H1 (cell line): ENCODE results near the gene GAS6. TPM values are rescaled to one million over a fixed set of nuclear protein-coding genes. Genes with fewer than 3 reads are reported as not detected.

ENCODE experiments used
- CTCF ChIA-PET: fragments of 300-600 bp; sonication (Branson Sonifier 250); formaldehyde crosslinking; loops from one replicate; lab custom pipeline; 2021; ENCODE audit not compliant: partially characterized antibody; lab: Charles Lee
- POLR2A ChIA-PET: fragments of 300-600 bp; sonication (Branson Sonifier 250); formaldehyde crosslinking; loops from one replicate; lab custom pipeline; 2021; ENCODE audit warnings: inconsistent platforms; ENCODE audit not compliant: partially characterized antibody; lab: Charles Lee
- DNase-seq, 2 experiments: peaks; one replicate each; pipeline versions ENCODE4 v3.0.0 to v3.0.0-alpha.2; 2010 to 2022; ENCODE audit warnings: low spot score in 2 of 2, low read depth in 1 of 2, mixed read lengths in 1 of 2
- FAIRE-seq: peaks from 2 replicates; lab custom pipeline; 2011; peaks lifted over from hg19 to GRCh38; lab: Jason Lieb, UNC
- H2AFZ ChIP-seq: 2 replicates; pipeline ENCODE4 v1.8.1; 2012; ENCODE audit warnings: low read length, inconsistent platforms
- H2AK5ac ChIP-seq: 2 replicates; pipeline ENCODE4 v1.6.1; 2013; ENCODE audit warnings: low read depth, low read length
- H2BK120ac ChIP-seq: replicated peaks from 2 replicates; pipeline ENCODE3; 2013; ENCODE audit warnings: low read depth, low read length, inconsistent platforms
- H2BK12ac ChIP-seq: 2 replicates; pipeline ENCODE4 v1.6.1; 2013; ENCODE audit warnings: low read depth, low read length
- H2BK15ac ChIP-seq: 2 replicates; pipeline ENCODE4 v1.6.1; 2013; ENCODE audit warnings: low read length
- H2BK20ac ChIP-seq: 2 replicates; pipeline ENCODE4 v1.6.1; 2013; ENCODE audit warnings: low read length
- H2BK5ac ChIP-seq: 2 replicates; pipeline ENCODE4 v1.6.1; 2013; ENCODE audit warnings: low read depth, low read length
- H3K14ac ChIP-seq: 2 replicates; pipeline ENCODE4 v1.6.1; 2013; ENCODE audit warnings: inconsistent platforms; ENCODE audit not compliant: insufficient read length
- H3K18ac ChIP-seq: 2 replicates; pipeline ENCODE4 v1.6.1; 2013; ENCODE audit warnings: low read length; ENCODE audit errors: extremely low read depth
- H3K23ac ChIP-seq: 2 replicates; pipeline ENCODE4 v1.6.1; 2013; ENCODE audit warnings: inconsistent platforms; ENCODE audit not compliant: insufficient read length
- H3K23me2 ChIP-seq: 2 replicates; pipeline ENCODE4 v1.6.1; 2013; ENCODE audit warnings: low read depth, low read length
- H3K27ac ChIP-seq: 2 replicates; pipeline ENCODE4 v1.6.1; 2011; ENCODE audit warnings: low read depth, low read length, inconsistent platforms
- H3K27me3 ChIP-seq, 4 experiments: replicated peaks in 1 of 4; 1 replicate in 1 of 4; 2 replicates in 3 of 4; pipeline versions ENCODE4 v1.6.1 to v1.8.1; 2011 to 2013; ENCODE audit warnings: low read length in 3 of 4, mild to moderate bottlenecking in 3 of 4, inconsistent platforms in 2 of 4, mixed read lengths in 2 of 4, moderate library complexity in 1 of 4; ENCODE audit not compliant: control insufficient read depth in 3 of 4, insufficient read depth in 3 of 4; ENCODE audit errors: extremely low read depth in 1 of 4
- H3K36me3 ChIP-seq, 4 experiments: 2 replicates each; pipeline versions ENCODE4 v1.6.1 to v1.8.1; 2011 to 2013; ENCODE audit warnings: mild to moderate bottlenecking in 4 of 4, low read length in 3 of 4, moderate library complexity in 2 of 4, control low read depth in 1 of 4, inconsistent platforms in 1 of 4; ENCODE audit not compliant: insufficient read depth in 4 of 4, control insufficient read depth in 2 of 4
- H3K4ac ChIP-seq: replicated peaks from 2 replicates; pipeline ENCODE3; 2013; ENCODE audit warnings: low read length, low read depth, mixed read lengths, inconsistent platforms; ENCODE audit not compliant: insufficient read length
- H3K4me1 ChIP-seq, 4 experiments: replicated peaks in 1 of 4; 1 replicate in 1 of 4; 2 replicates in 3 of 4; pipeline versions ENCODE4 v1.6.1 to v1.8.1; 2011 to 2013; ENCODE audit warnings: low read length in 3 of 4, inconsistent platforms in 2 of 4, mixed read lengths in 1 of 4; ENCODE audit not compliant: insufficient read depth in 4 of 4, control insufficient read depth in 3 of 4
- H3K4me2 ChIP-seq, 2 experiments: 2 replicates each; pipeline versions ENCODE4 v1.6.1 to v1.8.1; 2011 to 2013; ENCODE audit warnings: low read depth in 2 of 2, low read length in 2 of 2, control low read depth in 1 of 2, inconsistent platforms in 1 of 2, mild to moderate bottlenecking in 1 of 2; ENCODE audit not compliant: insufficient read depth in 1 of 2
- H3K4me3 ChIP-seq, 4 experiments: fragments of 200-600, 300-600 bp in 1 of 4; sonication (generic), shearing (Covaris generic), sonication (Bioruptor Twin) in 1 of 4; 2 replicates each; pipeline versions ENCODE4 v1.5.1 to v1.8.1; 2011 to 2016; ENCODE audit warnings: low read length in 4 of 4, low read depth in 3 of 4, control low read depth in 2 of 4, inconsistent platforms in 2 of 4, mild to moderate bottlenecking in 2 of 4, mixed read lengths in 1 of 4, moderate library complexity in 1 of 4; ENCODE audit not compliant: insufficient read depth in 2 of 4; ENCODE audit errors: extremely low read depth in 1 of 4
- H3K56ac ChIP-seq: replicated peaks from 2 replicates; pipeline ENCODE3; 2013; ENCODE audit warnings: low read depth, mild to moderate bottlenecking, mixed read lengths, low read length, inconsistent platforms; ENCODE audit not compliant: insufficient read length
- H3K79me1 ChIP-seq: 2 replicates; pipeline ENCODE4 v1.6.1; 2013; ENCODE audit warnings: low read depth, low read length, control low read depth
- H3K79me2 ChIP-seq, 2 experiments: 2 replicates each; pipeline versions ENCODE4 v1.6.1 to v1.8.1; 2012 to 2013; ENCODE audit warnings: low read length in 2 of 2, mild to moderate bottlenecking in 2 of 2, inconsistent platforms in 1 of 2; ENCODE audit not compliant: insufficient read depth in 2 of 2, control insufficient read depth in 1 of 2
- H3K9ac ChIP-seq, 4 experiments: replicated peaks in 1 of 4; 1 replicate in 1 of 4; 2 replicates in 3 of 4; pipeline versions ENCODE4 v1.6.1 to v1.8.1; 2011 to 2013; ENCODE audit warnings: low read depth in 3 of 4, low read length in 3 of 4, control low read depth in 2 of 4, mild to moderate bottlenecking in 2 of 4, moderate library complexity in 2 of 4, inconsistent platforms in 1 of 4; ENCODE audit errors: extremely low read depth in 1 of 4
- H3K9me3 ChIP-seq, 2 experiments: 2 replicates each; pipeline versions ENCODE4 v1.6.1 to v1.8.1; 2012 to 2013; ENCODE audit warnings: mild to moderate bottlenecking in 2 of 2, moderate library complexity in 2 of 2, control low read depth in 1 of 2, inconsistent platforms in 1 of 2, low read depth in 1 of 2, low read length in 1 of 2, mixed read lengths in 1 of 2; ENCODE audit not compliant: insufficient read depth in 2 of 2
- H4K20me1 ChIP-seq, 2 experiments: replicated peaks in 1 of 2; 2 replicates each; pipeline versions ENCODE3 to v1.8.1; 2011 to 2013; ENCODE audit warnings: inconsistent platforms in 2 of 2, low read length in 2 of 2, mild to moderate bottlenecking in 1 of 2; ENCODE audit not compliant: insufficient read depth in 2 of 2, control insufficient read depth in 1 of 2
- H4K5ac ChIP-seq: 2 replicates; pipeline ENCODE4 v1.6.1; 2013; ENCODE audit warnings: low read length, low read depth, mixed read lengths, inconsistent platforms; ENCODE audit not compliant: insufficient read length
- H4K8ac ChIP-seq: 2 replicates; pipeline ENCODE4 v1.8.0; 2013; ENCODE audit warnings: mild to moderate bottlenecking, moderate library complexity, low read length, inconsistent platforms; ENCODE audit not compliant: insufficient read depth; ENCODE audit errors: extremely low read depth
- H4K91ac ChIP-seq: replicated peaks from 2 replicates; pipeline ENCODE3; 2013; ENCODE audit warnings: low read length, mixed read lengths, inconsistent platforms; ENCODE audit not compliant: insufficient read length
- CHD1 ChIP-seq: IDR thresholded peaks from 2 replicates; pipeline ENCODE4 v1.6.1; 2012; ENCODE audit warnings: low read depth, low read length, improper control_type of control experiment
- CREB1 ChIP-seq: IDR thresholded peaks from 2 replicates; pipeline ENCODE4 v1.6.1; 2012; ENCODE audit warnings: inconsistent platforms
- GTF2F1 ChIP-seq: IDR thresholded peaks from 2 replicates; pipeline ENCODE4 v1.6.1; 2012; ENCODE audit warnings: low read depth, low read length, improper control_type of control experiment, borderline replicate concordance
- KDM1A ChIP-seq: fragments of 200-600, 300-600 bp; sonication (generic); IDR thresholded peaks from 2 replicates; pipeline ENCODE4 v1.7.1; 2016; ENCODE audit warnings: mild to moderate bottlenecking, low read length, borderline replicate concordance
- RAD21 ChIP-seq, 2 experiments: IDR thresholded peaks in 1 of 2; conservative IDR thresholded peaks in 1 of 2; 2 replicates each; pipeline ENCODE4 v1.6.1; 2011; ENCODE audit warnings: low read depth in 2 of 2, low read length in 2 of 2, improper control_type of control experiment in 1 of 2, inconsistent platforms in 1 of 2, mild to moderate bottlenecking in 1 of 2, moderate library complexity in 1 of 2
- SP1 ChIP-seq: IDR thresholded peaks from 2 replicates; pipeline ENCODE4 v1.6.1; 2011; ENCODE audit warnings: low read depth, low read length
- SP4 ChIP-seq: IDR thresholded peaks from 2 replicates; pipeline ENCODE4 v1.6.1; 2012; ENCODE audit warnings: low read length, inconsistent platforms
- ZNF274 ChIP-seq: IDR thresholded peaks from 2 replicates; pipeline ENCODE4 v1.7.0; 2012; ENCODE audit warnings: low read length, borderline replicate concordance; ENCODE audit errors: extremely low read depth
- WGBS, 2 experiments: shearing (Covaris generic) in 1 of 2; methylation state at CpG; one replicate each; pipeline versions ENCODE4 v1.1.6 to v1.1.7; 2013 to 2015; ENCODE audit warnings: low lambda C conversion rate in 2 of 2, mixed read lengths in 2 of 2, inconsistent platforms in 1 of 2, low coverage in 1 of 2, missing lambda C conversion rate in 1 of 2; ENCODE audit not compliant: insufficient replicate concordance in 2 of 2, insufficient coverage in 1 of 2, insufficient read length in 1 of 2; ENCODE audit errors: extremely low coverage in 1 of 2, missing lambda C conversion rate in 1 of 2; 5-methylcytosine and 5-hydroxymethylcytosine counted together
- polyA plus RNA-seq, 7 experiments: library from polyadenylated mRNA; depleted of rRNA in 3 of 7; stranded (reverse) in 5 of 7; unstranded in 2 of 7; fragments of >200 nt in 5 of 7; fragments of 200-250 nt in 2 of 7; gene quantifications; 1 replicate in 5 of 7; 2 replicates in 1 of 7; 4 replicates in 1 of 7; pipeline versions ENCODE4 v1.2.1 to v1.2.3, GENCODE V29; 2011 to 2013; ENCODE audit warnings: missing spikeins in 2 of 7, mixed read lengths in 2 of 7
- total RNA-seq: library from RNA; stranded (reverse); fragmentation: NEBNext Ultra II Directional; extraction: Animal tissue kit (Norgen Biotek cat#: 25700); gene quantifications from 2 replicates; pipeline ENCODE4 v1.2.1, GENCODE V29; 2021
- TF ChIP-seq, protein P1 (sequence below), 3 experiments: IDR thresholded peaks; 1 replicate in 2 of 3; 2 replicates in 1 of 3; pipeline versions ENCODE4 v1.5.1 to v1.6.1; 2011; ENCODE audit warnings: low read length in 3 of 3, mild to moderate bottlenecking in 3 of 3, inconsistent platforms in 2 of 3, low read depth in 1 of 3, moderate library complexity in 1 of 3; ENCODE audit not compliant: insufficient read depth in 1 of 3; ENCODE audit errors: control extremely low read depth in 1 of 3

GAS6 gene
- total and polyA plus RNA-seq, 2 of the 8 experiments (the other 6 are each of a cell fraction or from before 2014, with no cell fraction given), result 18.6 to 31.0 TPM

DNA sequence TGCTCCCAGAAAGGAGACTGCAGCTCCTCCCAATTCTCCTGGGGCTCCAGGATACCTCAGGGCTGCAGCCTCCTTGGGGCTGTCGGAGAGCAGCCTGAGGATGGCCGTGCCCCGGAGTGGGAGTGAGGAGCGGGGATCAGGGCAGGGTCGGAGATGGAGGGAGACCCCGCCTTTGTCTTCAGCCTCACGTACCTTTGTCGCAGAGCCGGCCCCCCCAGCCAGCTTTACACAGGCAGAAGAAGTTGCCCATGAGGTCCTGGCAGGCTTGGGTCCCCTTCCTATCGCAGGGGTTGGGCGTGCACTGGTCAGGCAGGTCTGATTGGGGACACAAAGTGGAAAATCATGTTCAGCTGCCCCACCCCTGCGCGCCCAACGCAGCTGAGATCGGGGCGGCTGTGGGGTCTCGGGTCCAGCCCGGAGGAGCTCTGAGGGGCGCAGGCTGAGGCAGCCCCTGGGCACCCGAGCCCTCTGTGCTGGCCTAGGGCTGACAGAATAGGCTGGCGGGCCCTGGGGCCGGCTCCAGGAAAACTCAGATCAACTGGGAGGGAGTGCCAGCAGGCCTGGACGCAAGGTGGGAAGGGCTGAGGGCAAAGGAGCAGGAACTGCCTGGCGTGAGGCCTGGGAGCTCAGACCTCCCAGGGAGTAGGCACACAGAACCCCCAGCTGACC is 24.2 kb downstream of the GAS6 start:
- H3K23ac ChIP-seq, result no peak overlapping the region
- H2AK5ac ChIP-seq, result no peak overlapping the region; the same call in 1 of the 2 replicates
- no peak overlapping the region for H3K4ac ChIP-seq
- H3K36me3 ChIP-seq, result no peaks in the 10 kb centered on the region; a peak in 1 of 8 replicates
- no peak overlapping the region for H4K91ac ChIP-seq
- DNase-seq (no peak), FAIRE-seq (no peak)
- no peak overlapping the region for H3K4me3 ChIP-seq
- CTCF ChIA-PET, result interaction anchor here (0.5 to 1.9 kb wide), 4 partner anchors 13 to 389 kb away, joined by 3 to 10 read pairs (median 5); no protein-coding TSS in a partner anchor
- TF ChIP-seq RAD21 (IDR thresholded peaks at IDR 0.05 in 1 of 2, conservative IDR thresholded peaks at IDR 0.05 in 1 of 2; ENCODE audit: low read depth in 2 of 2, low read length in 2 of 2) (no peak), SP1 (no peak), CHD1 (no peak), ZNF274 (no peak), KDM1A (no peak), CREB1 (no peak), SP4 (no peak), GTF2F1 (no peak)
- TF ChIP-seq, protein P1, sequence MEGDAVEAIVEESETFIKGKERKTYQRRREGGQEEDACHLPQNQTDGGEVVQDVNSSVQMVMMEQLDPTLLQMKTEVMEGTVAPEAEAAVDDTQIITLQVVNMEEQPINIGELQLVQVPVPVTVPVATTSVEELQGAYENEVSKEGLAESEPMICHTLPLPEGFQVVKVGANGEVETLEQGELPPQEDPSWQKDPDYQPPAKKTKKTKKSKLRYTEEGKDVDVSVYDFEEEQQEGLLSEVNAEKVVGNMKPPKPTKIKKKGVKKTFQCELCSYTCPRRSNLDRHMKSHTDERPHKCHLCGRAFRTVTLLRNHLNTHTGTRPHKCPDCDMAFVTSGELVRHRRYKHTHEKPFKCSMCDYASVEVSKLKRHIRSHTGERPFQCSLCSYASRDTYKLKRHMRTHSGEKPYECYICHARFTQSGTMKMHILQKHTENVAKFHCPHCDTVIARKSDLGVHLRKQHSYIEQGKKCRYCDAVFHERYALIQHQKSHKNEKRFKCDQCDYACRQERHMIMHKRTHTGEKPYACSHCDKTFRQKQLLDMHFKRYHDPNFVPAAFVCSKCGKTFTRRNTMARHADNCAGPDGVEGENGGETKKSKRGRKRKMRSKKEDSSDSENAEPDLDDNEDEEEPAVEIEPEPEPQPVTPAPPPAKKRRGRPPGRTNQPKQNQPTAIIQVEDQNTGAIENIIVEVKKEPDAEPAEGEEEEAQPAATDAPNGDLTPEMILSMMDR (IDR thresholded peaks at IDR 0.05; ENCODE audit: control extremely low read depth in 1 of 3, insufficient read depth in 1 of 3, low read depth in 1 of 3, low read length in 3 of 3), result no peak
- H3K27me3 ChIP-seq, result no peaks in the 10 kb centered on the region
- POLR2A ChIA-PET, result interaction anchor here (1.0 kb wide), 1 partner anchor 15 kb away, joined by 3 read pairs; no protein-coding TSS in a partner anchor
- no peak overlapping the region for H2BK12ac ChIP-seq
- no peak overlapping the region for H3K9ac ChIP-seq
- 89% methylated on average over 16 of the region's 24 CpGs; no CpG with 5 or more reads in 1 of the 2 experiments for whole genome bisulfite sequencing, 2 experiments
- no peak overlapping the region for H2BK15ac ChIP-seq
- peaks cover 0 to 16% (median 7%) of the 10 kb centered on the region in 4 experiments; a peak in 5 of 7 replicates for H3K4me1 ChIP-seq
- no peak overlapping the region for H3K27ac ChIP-seq
- no peak overlapping the region for H2AFZ ChIP-seq
- H3K18ac ChIP-seq, result no peak overlapping the region
- peak overlapping the region; percentile 63; the same call in 1 of the 2 replicates for H2BK5ac ChIP-seq
- no peaks in the 10 kb centered on the region for H3K79me1 ChIP-seq
- H3K23me2 ChIP-seq, result no peaks in the 10 kb centered on the region
- H4K20me1 ChIP-seq, result no peaks in the 10 kb centered on the region
- no peak overlapping the region for H2BK120ac ChIP-seq
- no peak overlapping the region for H3K14ac ChIP-seq
- no peak overlapping the region for H2BK20ac ChIP-seq
- no peak overlapping the region for H4K5ac ChIP-seq
- no peaks in the 10 kb centered on the region for H3K79me2 ChIP-seq
- no peak overlapping the region for H3K56ac ChIP-seq
- peak overlapping the region; percentile 62 for H4K8ac ChIP-seq
- H3K9me3 ChIP-seq, result no peaks in the 10 kb centered on the region
- H3K4me2 ChIP-seq, result no peak overlapping the region
